HUES48 (cell line): Measurements from ENCODE around the gene CFAP65.

Source experiments
- H3K27ac ChIP-seq: one replicate; pipeline ENCODE4 v1.7.0; 2013; ENCODE audit warnings: low read depth, low read length, inconsistent platforms
- H3K27me3 ChIP-seq: 2 replicates; pipeline ENCODE4 v1.6.1; 2013; ENCODE audit warnings: mild to moderate bottlenecking, low read length; ENCODE audit not compliant: control insufficient read depth, insufficient read depth
- H3K36me3 ChIP-seq: 2 replicates; pipeline ENCODE4 v1.6.1; 2013; ENCODE audit warnings: low read length; ENCODE audit not compliant: control insufficient read depth, insufficient read depth
- H3K4me1 ChIP-seq: 2 replicates; pipeline ENCODE4 v1.6.1; 2013; ENCODE audit warnings: mild to moderate bottlenecking, low read length; ENCODE audit not compliant: control insufficient read depth, insufficient read depth
- H3K4me3 ChIP-seq: 2 replicates; pipeline ENCODE4 v1.5.1; 2013; ENCODE audit warnings: mild to moderate bottlenecking, low read depth, low read length
- H3K9ac ChIP-seq: 2 replicates; pipeline ENCODE4 v1.6.1; 2013; ENCODE audit warnings: mild to moderate bottlenecking, low read depth, low read length, moderate library complexity
- H3K9me3 ChIP-seq: 2 replicates; pipeline ENCODE4 v1.6.1; 2013; ENCODE audit warnings: low read length; ENCODE audit not compliant: control insufficient read depth, insufficient read depth

The CFAP65 gene

DNA sequence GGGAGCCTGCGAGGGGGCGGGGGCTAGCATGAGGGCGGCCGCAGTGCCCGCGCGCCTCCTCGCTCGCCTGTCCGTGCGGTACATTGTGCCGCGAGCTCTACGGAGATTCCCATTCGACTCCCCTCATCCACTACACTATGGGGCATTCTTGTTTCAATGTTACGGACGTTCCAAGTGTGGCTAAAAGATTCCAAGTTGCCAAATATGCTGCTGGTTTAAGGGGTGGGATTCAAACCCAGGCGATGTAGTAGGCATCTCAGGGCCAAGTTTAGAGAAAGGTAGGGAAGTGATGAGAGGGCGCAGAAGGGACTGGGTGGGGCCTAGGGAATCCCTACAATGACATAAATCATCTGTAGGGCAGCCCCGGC lies 38.1 kb downstream of the CFAP65 start:
- Histone ChIP-seq H3K27me3 (peaks cover 88% of the 10 kb centered on the region), H3K4me3 (peak overlapping the region; percentile 43; the same call in 1 of the 2 replicates), H3K4me1 (peaks cover 22% of the 10 kb centered on the region), H3K9me3 (no peaks in the 10 kb centered on the region), H3K36me3 (no peaks in the 10 kb centered on the region), H3K27ac (no peak overlapping the region), H3K9ac (no peak overlapping the region)

DNA sequence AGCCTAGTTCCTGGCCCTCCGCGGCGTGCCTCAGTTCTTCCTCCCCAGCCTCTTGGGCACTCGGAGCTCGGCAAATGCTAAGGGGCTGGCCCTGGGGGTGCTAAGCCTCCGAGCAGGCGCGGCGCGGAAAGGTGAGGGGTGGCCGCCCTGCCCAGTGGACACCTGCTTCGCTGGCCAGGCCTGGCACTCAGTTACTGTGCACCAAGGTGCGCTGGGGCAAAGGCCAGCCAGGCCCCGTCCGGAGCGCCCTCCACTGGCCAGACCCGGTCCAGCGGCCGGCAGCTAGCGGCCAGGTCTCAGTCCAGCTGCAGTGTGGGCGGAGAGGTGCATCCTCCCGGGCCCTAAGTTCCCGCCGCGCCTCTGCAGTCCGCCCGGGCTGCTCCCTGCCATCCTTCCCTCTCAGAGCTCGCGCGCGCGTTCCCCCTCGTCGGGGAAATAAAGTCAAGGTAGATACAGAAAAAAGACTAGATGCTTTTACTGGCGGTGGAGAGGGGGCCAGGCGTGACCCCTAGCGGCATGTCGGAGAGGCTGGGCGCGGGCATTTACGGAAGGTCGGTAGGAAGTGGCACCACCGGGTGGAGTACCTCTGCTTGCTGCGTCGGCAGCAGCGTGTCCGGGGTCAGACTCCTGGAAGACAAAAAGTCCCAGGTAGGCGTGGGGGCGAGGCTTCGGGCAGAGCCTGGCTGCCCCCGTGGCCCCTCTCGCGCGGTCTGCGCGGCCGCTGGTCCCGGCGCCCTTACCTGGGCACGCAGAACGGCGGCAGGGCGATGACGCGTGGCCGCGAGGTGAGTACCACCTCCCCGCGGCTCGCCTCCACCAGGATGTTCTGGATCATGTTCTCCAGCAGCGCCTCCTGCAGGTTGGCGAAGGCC lies 38.7 kb downstream of the CFAP65 start:
- no peak overlapping the region for H3K9ac ChIP-seq
- H3K4me1 ChIP-seq, result peaks cover 22% of the 10 kb centered on the region
- H3K36me3 ChIP-seq, result no peaks in the 10 kb centered on the region
- no peak overlapping the region for H3K27ac ChIP-seq
- no peaks in the 10 kb centered on the region for H3K9me3 ChIP-seq
- peaks cover 91% of the 10 kb centered on the region for H3K27me3 ChIP-seq
- peak overlapping the region; percentile 61 for H3K4me3 ChIP-seq

- Histone ChIP-seq H3K4me3 (peak overlapping the region; percentile 61; the same call in 1 of the 2 replicates), H3K27me3 (peaks cover 94% of the 10 kb centered on the region), H3K4me1 (peaks cover 22% of the 10 kb centered on the region), H3K9me3 (no peaks in the 10 kb centered on the region), H3K27ac (no peak overlapping the region), H3K36me3 (no peaks in the 10 kb centered on the region), H3K9ac (no peak overlapping the region)
These were observed 39.5 kb downstream of the CFAP65 start for GRCh38 chr2:219001577-219002394.

DNA sequence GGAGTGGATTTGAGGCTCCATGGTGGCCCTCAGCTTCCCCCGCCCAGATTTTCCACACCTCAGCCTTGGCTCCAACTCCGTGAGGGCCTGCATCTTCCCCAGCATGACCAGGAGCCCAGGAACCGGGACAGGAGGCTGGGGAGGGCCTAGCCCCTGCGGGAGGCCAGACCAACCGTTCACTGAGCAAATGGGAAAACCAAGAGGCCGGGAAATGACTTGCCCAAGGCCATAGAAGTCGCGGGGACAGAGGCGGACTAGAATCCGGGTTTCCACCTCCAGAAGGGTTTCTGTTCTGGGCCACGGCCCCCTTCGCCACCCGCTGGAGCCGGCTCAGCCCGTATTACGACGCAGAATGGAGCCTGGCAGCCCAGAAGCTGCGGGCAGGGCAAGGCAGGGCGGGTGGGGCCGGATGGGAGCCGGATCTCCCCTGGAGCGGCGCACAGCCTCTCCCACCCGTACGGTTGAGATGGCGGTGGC lies 40.2 kb downstream of the CFAP65 start:
- peaks cover 25% of the 10 kb centered on the region for H3K4me1 ChIP-seq
- no peaks in the 10 kb centered on the region for H3K36me3 ChIP-seq
- H3K27me3 ChIP-seq, result peaks cover 99% of the 10 kb centered on the region
- H3K27ac ChIP-seq, result no peak overlapping the region
- no peak overlapping the region for H3K4me3 ChIP-seq
- no peak overlapping the region for H3K9ac ChIP-seq
- no peaks in the 10 kb centered on the region for H3K9me3 ChIP-seq

DNA sequence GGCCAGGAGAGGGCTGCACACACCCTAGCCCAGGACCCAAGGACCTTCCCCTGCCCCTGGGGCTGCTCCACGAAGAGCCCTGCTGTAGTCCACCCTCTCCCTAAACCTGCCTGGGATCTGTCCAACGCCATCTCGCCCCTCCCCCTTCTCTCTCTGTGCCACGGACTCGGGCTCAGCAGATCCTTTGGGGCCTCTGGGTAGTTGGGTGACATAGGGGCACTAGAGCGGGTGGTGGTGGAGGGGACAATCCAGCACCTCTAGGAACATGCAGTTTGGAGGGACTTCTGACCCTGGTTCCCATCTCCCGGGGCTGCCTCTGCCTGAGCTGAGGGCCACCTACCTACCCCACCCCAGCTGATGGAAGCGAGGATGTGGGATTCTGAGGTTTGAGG lies 40.8 kb downstream of the CFAP65 start:
- no peaks in the 10 kb centered on the region for H3K36me3 ChIP-seq
- H3K27ac ChIP-seq, result no peak overlapping the region
- H3K4me3 ChIP-seq, result no peak overlapping the region
- H3K9ac ChIP-seq, result no peak overlapping the region
- peaks cover 99% of the 10 kb centered on the region for H3K27me3 ChIP-seq
- peaks cover 26% of the 10 kb centered on the region for H3K4me1 ChIP-seq
- no peaks in the 10 kb centered on the region for H3K9me3 ChIP-seq

- Histone ChIP-seq H3K9ac (no peak overlapping the region), H3K36me3 (no peaks in the 10 kb centered on the region), H3K9me3 (no peaks in the 10 kb centered on the region), H3K4me1 (peaks cover 26% of the 10 kb centered on the region), H3K27me3 (peaks cover 99% of the 10 kb centered on the region), H3K27ac (no peak overlapping the region), H3K4me3 (peak overlapping the region; percentile 21; the same call in 1 of the 2 replicates)
These were observed 41.3 kb downstream of the CFAP65 start for GRCh38 chr2:218999881-219000568.

GRCh38 chr2:218999021-218999880 lies 42.1 kb downstream of the CFAP65 start:
- no peaks in the 10 kb centered on the region for H3K36me3 ChIP-seq
- H3K27ac ChIP-seq, result no peak overlapping the region
- no peak overlapping the region; the same call in 1 of the 2 replicates for H3K4me3 ChIP-seq
- no peaks in the 10 kb centered on the region for H3K9me3 ChIP-seq
- no peak overlapping the region for H3K9ac ChIP-seq
- H3K4me1 ChIP-seq, result peaks cover 27% of the 10 kb centered on the region
- peaks cover 100% of the 10 kb centered on the region for H3K27me3 ChIP-seq

DNA sequence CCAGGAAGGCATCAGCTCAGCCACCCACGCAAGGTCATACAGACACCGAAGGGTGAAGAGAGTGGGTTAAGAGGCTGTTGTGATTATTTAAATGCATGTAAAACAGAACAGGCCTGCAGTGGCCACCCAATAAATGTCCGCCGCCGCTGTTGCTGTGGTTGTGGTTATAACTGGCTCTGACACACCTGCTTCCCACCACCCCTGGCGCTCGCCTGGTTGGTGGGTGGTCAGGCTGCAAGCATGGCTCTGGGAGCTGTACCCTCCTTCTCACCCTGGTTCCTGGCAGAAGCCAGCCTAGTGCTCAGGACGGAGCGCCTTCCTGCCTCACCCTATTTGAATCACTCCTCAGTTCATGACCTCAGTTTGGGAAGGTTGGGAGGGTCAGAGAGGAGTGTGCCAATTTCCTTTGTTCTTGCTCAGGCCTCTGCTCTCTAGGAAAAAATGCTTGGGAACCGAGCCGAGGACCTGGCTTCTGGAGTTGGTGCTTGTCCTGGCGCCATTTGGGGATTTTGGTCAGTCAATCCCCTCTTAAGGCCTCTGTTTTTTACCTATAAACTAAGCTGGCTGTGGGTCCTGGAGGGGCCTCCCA lies 42.8 kb downstream of the CFAP65 start:
- no peaks in the 10 kb centered on the region for H3K36me3 ChIP-seq
- H3K9ac ChIP-seq, result no peak overlapping the region
- peaks cover 31% of the 10 kb centered on the region for H3K4me1 ChIP-seq
- peaks cover 100% of the 10 kb centered on the region for H3K27me3 ChIP-seq
- H3K9me3 ChIP-seq, result no peaks in the 10 kb centered on the region
- no peak overlapping the region for H3K27ac ChIP-seq
- no peak overlapping the region for H3K4me3 ChIP-seq

DNA sequence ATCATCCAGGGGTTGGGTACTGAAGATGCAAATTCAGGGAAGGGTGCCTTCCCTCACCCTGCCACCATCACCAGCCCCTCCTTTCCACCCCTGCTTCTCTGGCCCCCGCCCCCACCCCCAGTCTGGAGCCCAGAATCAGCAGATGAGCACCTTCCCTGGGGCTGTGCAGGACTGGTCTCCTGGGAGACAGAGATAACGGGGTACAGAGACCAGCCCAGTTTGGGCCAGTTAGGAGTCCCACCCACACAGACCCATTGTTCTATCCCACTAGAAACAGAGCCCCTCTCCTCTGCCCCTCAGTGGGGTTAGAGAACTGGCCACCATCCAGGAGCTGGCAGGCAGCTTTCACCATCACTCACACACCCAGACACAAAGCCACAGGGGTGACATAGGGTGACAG lies 43.6 kb downstream of the CFAP65 start:
- no peak overlapping the region for H3K4me3 ChIP-seq
- H3K36me3 ChIP-seq, result no peaks in the 10 kb centered on the region
- H3K4me1 ChIP-seq, result peaks cover 35% of the 10 kb centered on the region
- no peak overlapping the region for H3K27ac ChIP-seq
- H3K9ac ChIP-seq, result no peak overlapping the region
- H3K27me3 ChIP-seq, result peaks cover 100% of the 10 kb centered on the region
- H3K9me3 ChIP-seq, result no peaks in the 10 kb centered on the region

DNA sequence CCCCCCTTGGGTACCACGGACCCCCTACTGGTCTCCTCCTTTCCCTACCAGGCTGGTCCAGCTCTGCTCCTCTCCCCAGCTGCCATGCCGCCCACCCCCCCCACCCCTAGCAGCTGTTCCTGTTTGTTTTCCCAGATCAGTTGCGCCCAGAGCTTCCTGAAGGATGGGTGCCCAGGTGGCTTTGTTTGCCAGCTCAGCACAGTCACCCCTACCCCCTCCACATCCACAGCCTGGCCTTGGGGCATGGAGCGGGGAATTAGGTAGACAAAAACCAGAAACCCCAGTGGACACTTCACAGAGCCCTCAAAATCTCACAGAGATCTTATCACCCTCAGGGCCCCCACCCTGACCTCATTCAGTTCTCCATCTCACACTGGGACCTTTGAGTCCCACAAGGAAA lies 44.4 kb downstream of the CFAP65 start:
- no peak overlapping the region for H3K27ac ChIP-seq
- no peaks in the 10 kb centered on the region for H3K9me3 ChIP-seq
- H3K4me3 ChIP-seq, result no peak overlapping the region
- no peak overlapping the region for H3K9ac ChIP-seq
- H3K4me1 ChIP-seq, result peaks cover 35% of the 10 kb centered on the region
- H3K36me3 ChIP-seq, result no peaks in the 10 kb centered on the region
- H3K27me3 ChIP-seq, result peaks cover 100% of the 10 kb centered on the region
